Pons (tissue), 1 donor: Measurements from ENCODE around the gene RASGRP2.

Experiments used
- DNase-seq: peaks from one replicate; pipeline ENCODE4 v3.0.0-alpha.2; 2016; ENCODE audit warnings: low spot score

Gene RASGRP2

DNA sequence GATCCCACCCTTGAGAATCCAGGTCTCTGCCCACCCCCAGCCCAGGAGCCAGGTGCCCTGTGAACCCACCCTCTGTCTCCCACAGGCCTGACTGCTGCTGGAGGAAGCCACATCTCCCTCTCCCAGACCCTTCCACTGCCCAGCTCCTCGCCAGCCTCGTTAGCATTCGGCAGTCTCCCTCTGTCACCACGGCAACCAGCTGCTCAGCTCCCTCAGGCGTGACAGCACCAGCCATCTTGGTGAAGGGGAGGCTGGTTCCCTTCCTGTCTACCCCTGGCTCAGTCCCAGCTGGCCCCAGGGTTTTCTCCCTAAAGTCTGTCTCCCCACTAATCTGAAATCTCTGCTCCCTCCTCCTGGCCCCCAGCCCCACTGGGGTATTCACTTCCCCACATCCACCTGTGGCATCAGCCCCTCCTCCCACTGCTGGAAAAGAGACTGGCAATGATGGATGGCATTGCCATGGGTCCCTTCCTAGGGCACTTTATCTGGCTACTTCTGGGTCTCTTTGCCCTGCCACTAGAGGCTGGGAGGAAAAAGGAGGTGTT lies 49.0 kb downstream of the RASGRP2 start:
- DNase-seq = peak; percentile 53

DNA sequence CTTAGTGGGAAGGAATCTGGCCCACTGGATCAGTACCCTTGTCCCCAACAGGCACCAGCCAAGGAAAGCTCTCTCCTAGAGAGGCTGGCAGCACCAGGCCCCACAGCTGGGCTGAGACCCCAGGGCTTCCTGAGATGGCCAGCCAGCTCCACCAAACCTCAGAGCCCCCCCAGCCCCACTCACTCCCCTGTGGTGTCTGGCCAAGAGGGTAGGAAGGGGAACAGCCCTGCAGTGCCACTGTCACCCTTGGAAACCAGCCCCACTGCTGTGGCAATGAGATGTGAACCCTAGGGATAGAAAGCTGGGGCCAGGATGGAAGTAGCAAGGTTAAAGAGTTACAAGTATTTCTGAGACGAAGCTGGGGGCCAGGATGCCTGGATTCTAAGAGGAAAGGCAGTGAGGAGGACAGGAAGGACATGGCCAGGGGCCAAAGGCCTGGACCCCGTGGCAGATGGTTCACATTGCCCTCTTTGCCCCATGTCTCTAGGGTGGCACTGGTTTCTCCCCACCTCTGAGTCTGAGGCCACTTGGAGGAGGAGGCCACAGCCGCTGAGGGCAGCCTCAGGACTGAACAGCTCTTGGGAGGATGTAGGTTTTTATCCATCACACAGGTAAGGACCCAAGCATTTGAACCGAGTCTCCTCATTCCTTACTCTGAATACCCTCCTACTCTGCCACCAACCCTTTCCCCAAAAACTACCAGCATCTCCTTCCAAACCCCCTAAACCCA lies 49.8 kb downstream of the RASGRP2 start:
- DNase-seq = no peak

DNA sequence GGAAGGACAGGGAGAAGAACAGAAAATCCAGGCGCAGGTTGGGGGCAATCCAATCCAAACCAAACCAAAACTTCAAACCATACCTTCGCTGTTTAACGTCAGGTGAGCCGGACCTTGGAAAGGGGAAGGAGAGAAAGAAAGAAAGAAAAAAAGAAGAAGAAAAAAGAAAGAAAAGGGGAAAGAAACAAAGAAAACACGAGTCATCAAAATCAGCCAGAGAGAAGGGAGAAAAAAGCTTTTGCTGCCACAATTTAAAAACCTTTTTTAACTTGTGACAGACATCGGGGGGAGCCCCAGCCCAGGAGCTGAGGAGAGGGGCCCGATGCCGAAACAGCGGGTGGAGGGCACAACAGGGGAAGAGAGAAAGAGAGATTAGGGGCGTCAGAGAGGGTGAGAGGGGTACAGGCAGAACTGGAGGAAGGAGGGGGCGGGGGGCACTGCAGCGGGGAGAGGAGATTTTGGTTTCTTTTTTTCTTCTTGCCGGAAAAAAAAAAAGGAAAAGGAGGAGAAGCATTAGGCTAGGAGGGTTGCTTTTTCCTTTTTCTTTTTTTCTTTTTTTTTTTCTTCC lies 51.1 kb downstream of the RASGRP2 start:
- no peak for DNase-seq

DNA sequence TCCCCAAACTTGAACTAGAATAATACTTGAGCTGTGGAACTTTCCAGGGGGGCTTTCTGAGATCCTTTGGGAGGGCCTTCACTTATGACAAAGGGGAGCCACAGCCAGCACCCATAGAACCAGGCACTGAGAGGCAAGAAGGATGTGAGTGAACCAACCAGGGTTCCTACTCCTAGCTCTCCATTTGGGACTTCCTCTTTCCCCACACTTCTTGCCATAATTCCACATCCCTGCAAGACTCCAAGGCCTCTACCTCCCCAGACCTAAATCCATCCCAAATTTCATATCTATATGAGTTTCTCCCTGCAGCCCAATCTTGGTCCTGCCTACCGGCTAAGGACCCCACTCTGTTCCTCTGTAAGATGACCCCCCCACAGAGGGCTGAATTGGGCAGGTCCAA lies 52.4 kb downstream of the RASGRP2 start:
- DNase-seq = no peak

DNA sequence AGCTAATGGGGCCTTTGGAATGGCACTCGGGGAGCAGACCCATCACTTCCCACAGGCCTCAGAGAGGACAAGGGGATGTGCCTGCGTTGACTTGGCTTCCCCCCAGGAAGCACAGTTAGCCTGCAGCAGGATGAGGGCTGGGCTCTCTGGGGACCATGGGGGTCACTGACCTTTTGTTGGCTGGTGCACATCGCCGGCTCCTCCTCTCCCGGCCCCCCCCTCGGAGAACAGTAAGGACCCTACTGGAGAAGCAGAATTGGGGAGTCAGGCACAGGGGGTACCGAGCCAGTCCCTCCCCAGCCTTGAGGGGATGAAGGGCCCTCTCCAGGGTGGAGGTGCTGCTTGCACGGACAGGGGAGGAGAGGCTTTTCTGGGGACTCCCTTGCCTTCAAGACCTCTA lies 53.7 kb downstream of the RASGRP2 start:
- DNase-seq = no peak

DNA sequence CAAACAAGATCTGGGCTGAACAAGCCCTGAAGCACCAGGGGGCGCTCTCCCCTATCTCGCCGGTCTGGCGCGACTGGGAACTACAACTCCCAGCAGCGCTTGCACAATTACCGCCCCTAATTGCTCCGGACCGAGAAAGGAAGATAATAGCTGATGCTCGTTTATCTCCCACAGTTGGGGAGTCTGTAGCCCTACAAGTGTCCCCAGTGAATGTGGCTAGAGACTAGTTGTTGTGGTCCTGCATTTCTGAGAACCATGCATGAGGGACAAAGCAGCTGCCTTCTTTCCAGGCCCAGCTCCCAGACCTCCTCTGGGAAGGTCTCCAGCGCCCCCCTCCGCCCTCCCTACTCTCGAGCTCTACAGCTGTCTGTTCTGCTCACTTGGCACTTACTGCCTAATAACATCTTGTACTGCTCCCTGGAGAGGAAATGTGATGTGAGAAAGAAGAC lies 55.4 kb downstream of the RASGRP2 start:
- DNase-seq = peak; percentile 97

DNA sequence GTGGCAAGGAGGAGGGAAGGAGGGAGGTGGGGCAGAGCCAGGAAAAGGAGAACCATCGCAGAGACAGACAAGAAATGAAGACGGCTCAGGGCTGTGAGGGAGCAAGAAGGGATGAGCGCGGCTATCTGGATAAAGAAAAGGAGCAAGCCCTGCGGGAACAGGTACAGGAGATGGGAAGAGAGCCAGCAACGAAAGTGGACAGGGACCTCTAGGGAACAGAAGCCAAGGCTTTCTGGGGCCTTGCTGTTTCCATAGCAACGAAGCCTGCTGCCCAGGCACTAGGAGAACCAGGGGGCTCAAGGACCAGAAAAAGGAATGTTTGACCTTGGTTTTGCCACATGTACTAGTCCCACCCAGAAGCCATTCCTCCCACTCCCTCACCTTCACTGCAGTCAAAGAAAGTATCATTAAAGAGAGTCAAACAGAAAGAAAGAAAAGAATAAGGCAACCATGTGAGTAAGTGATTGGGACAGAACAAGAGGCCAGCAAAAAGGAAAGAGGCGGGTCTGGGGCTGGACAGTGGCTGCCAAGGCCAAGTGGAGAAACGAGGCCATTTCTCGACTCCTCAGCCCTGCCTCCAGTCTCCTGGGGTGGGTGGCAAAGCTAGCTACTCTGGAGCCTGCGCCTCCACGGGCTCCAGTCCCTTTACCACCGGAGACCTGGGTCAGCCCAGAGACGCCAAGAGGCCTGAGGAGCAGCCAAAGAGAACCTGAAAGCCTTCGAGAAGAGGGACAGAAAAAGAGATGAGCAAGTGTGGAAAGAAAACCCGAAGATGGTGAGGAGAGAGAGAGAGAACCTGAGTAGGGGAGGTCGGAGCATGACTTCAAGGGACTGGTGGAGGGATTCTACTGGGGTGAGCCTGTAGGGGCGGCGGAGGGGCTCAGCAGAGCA lies 56.1 kb downstream of the RASGRP2 start:
- no peak for DNase-seq

DNA sequence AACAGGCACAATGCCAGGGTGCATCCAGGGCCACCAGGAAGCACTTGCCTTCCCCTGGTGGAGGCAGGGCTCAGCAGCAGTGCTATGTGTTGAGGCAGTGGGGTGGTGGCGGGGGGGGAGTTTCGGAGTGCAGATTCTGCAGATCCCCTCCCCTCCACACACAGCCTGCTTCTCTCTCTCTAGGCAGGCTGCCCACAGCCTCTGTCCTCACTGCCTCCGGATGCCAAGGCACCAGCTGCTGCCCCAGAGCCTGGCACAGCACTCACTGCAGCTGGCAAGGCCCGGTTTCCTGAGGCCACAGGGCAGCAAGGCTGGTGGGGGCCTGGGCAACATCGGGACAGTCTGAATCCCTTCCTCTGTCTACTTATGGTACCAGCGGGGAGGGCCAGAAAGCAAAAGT lies 56.7 kb downstream of the RASGRP2 start:
- peak; percentile 99 for DNase-seq

DNA sequence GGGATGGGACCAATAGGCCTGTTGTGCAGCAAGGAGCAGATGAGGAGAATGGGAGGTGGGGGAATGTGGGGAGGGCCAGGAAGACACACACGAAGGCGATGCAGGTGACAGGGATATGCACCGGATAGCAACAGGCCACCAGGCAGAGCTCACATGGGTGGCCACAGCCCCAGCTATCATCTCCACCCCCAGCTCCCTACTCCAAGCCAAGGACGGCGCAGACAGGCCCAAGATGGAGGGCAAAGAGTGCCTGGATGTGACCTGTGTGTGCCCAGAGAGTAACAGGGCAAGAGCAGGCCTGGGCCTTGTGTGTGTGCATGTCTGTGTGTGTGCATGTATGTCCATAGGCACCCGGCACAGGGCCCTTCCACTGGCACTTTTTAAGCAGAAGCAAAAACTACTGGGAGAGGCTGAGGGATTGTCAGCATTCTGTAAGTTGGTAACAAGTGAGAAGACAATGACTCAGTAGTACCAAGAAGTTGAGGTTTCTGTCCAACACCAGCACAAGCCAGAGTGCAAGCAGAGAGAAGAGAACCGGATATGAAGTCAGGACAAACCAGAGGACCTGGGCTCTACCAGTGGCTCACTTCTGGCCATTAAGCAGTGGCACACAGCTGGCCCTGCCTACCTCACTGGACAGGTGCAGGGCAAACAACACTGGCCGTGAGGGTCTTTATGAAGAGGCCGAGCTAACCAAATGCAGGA lies 57.3 kb downstream of the RASGRP2 start:
- DNase-seq = no peak

DNA sequence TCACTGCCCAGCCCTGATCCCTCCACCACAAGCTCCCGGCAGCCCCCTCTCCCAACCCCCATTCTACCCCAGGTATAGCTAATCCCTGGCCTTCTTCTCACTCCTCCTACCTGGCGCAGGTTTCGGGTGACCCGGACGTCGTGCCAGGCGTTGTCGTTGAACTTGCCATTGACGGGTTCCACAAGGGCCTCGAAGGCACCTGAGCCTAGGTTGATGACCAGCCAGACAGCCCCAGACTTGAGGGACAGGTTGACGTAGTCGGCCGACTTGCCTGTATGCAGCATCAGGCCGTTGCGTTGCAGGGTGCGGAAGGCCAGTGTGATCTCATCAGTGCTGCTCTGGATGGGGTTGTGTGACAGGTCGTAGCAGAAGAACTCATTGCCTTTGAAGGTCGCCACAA lies 58.4 kb downstream of the RASGRP2 start:
- no peak for DNase-seq

DNA sequence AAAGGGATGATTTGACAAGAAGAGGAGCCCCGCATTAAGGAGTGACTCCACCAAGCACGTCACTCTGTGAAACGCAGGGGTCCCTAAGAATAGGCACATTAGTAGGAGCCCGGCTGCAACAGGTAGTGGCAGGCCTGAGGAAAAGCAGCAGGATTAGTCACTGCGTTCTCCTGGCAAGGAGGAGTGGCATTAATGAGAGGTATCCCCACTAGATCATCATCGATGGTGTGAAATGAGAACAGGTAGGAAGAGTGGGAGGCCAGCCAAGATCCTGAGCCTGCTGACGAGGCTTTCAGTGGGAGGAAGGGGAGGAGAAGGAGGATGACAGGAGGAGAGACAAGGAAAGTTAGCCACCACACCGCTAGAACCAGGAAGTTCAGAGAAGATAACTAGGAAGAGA lies 59.6 kb downstream of the RASGRP2 start:
- DNase-seq = no peak

DNA sequence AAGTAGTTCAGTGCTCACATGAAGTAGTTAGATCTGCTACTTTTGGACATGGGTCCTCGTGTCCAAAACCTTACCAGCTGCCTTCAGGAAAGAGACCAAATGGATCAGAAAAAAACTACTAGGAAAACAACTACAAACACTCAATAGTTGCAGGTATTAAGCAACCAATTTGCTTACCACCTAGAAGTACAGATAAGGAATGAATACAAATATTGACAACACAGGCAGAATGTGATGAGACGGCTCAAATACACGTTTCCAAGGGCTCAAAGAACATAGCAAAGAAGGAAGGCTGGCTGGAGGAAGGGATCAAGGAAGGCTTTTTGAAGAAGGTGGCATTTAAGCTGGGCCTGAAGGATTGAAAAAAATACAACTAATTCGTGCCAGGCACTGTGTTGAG lies 62.8 kb downstream of the RASGRP2 start:
- DNase-seq = no peak

DNA sequence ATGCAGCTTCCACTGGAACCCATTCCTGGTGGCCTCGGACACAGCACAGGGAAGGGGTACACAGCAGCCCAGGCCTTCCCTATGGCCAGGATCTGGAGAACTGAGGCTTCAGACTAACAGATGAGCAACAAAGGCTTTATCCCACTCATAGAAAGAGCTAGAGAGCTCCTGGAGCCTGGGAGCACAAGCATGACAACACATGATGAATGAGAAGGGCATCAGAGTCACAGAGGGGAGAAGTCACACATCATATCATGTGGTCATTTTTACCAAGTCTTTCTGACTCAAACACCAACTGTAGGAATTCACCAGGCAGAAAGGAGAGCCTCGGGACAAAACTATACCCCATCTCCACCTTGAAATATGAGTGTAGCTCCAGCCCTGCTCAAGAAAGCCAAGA lies 64.1 kb downstream of the RASGRP2 start:
- DNase-seq = no peak

DNA sequence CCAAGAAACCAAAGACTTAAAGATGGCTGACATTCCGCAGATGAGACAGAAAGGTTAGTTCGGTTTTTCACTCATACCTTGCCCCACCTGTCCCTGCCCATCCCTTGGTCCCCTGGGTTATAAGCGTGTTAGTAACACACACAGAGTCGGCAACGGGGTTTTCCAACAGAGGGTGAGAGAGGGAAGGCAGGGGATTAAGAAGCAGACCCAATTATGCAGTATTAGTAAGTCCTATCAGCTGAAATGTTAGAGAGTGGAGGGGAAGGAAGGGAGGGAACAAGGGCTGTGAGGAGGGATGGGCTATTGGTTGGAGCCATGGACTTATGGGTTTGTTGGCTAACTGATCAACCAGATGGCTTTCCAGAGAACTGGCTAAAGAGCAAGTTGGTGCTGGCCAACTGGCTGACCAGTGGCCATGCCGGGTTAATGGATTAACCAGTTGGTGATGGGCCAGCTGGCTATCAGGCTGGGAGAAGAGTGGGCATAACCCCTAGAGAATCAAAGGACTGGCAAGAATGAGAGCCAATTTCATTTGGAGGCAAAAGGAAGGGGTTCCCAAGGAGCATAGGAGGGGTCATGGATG lies 66.4 kb downstream of the RASGRP2 start:
- no peak for DNase-seq
